Measurements from ENCODE around the gene BNC2.

The BNC2 gene

DNA sequence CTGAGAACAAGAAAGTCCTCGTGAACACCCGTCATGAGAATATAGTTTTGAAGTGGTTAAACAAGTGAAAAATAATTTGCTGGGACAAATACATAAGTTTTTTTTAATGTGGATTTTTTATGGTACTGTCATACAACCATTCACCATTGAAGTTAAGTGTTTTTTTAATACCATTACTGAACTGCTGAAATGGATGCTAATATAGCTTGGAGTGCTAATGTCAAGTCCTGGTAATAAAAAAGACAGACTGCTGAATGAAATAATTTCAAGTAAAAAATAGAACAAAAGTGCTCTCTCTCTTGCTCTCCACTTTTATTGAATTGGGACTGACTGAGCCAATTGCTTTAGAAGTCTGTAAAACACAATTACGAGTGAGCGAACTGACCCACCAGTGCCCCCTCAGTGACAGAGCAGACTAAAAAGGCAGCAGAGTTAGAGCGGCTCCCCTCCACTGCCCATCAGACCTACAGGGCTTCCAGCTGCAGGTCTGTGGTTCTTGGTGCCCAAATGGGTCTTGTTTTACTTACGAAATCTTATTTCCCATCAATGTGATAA lies 442.5 kb downstream of the BNC2 start:
- no peak overlapping the region for H3K4me3 ChIP-seq (ENCODE audit: low read depth, low read length)
- TF ChIP-seq, protein P1, sequence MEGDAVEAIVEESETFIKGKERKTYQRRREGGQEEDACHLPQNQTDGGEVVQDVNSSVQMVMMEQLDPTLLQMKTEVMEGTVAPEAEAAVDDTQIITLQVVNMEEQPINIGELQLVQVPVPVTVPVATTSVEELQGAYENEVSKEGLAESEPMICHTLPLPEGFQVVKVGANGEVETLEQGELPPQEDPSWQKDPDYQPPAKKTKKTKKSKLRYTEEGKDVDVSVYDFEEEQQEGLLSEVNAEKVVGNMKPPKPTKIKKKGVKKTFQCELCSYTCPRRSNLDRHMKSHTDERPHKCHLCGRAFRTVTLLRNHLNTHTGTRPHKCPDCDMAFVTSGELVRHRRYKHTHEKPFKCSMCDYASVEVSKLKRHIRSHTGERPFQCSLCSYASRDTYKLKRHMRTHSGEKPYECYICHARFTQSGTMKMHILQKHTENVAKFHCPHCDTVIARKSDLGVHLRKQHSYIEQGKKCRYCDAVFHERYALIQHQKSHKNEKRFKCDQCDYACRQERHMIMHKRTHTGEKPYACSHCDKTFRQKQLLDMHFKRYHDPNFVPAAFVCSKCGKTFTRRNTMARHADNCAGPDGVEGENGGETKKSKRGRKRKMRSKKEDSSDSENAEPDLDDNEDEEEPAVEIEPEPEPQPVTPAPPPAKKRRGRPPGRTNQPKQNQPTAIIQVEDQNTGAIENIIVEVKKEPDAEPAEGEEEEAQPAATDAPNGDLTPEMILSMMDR (IDR thresholded peaks at IDR 0.05; ENCODE audit: low read depth, low read length) = no peak

DNA sequence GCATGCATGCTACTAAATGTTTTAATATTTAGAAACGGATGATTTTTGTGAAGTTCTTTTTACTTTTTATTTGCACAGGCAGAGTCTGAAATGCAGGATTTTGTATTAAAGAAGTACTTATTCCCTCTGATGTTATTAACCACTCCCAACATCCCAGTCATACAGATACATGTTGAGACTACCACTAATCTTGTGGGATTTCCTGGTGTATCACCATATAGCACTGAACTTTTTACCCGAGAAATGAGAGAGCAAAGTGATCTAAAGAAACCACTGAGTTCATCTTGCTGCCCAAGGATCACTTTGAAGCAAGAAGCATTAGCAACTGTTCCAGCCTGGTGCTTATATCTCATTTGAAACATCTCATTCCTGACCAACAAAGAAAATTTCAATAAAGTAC lies 443.8 kb downstream of the BNC2 start:
- TF ChIP-seq, protein P1 (IDR thresholded peaks at IDR 0.05; ENCODE audit: low read depth, low read length) = no peak
- H3K4me3 ChIP-seq (ENCODE audit: low read depth, low read length) = no peak overlapping the region

DNA sequence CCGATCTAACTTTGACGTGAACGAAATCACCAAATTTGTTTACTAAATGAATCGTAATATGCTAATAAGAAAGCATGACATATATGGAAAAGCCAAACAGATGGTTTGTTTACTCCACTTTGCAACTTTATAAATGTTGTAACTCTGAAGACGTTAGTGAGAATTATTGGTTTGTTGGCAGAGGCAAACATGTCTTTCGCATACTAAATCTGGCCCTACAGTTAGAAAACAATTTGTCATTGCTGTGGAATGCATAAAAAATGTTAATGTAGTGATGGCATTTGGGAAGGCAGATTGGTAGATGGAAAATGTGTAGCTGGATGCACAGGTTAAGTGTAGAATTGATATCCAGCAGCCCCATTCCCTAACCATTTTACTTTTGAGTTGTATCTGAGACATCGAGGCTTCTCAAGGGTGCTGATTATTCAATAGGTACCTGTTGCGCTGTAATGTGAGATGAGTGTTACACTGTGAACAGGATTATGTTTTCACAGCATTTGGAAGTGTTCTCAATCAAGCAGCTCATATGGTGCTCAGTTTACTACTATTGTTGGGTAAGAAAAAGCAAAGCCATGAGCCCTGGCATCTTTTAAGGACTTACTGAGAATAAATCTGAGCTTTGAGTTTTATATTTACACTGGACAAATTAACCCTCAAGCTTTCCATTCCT lies 444.8 kb downstream of the BNC2 start:
- TF ChIP-seq, protein P1 (IDR thresholded peaks at IDR 0.05; ENCODE audit: low read depth, low read length) = no peak

DNA sequence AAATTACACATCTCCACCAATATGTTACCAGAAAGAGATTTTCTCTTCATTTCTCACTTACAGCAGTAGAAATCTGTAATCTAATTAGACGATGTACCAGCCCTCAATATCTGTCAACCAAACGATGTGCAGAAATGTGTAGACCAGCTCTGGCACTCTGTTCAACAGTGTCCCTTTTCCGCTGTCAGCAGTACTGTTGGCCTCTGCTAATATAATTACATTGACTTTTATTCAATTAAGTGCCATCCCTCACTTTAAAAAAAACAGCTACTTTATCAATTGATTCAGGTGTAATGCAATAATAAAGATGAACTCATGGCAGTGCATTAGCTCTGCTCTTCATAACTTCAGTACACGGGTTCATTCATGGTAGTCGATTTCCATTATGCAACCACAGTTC lies 448.4 kb downstream of the BNC2 start:
- TF ChIP-seq, protein P1 (IDR thresholded peaks at IDR 0.05; ENCODE audit: low read depth, low read length) = no peak
- no peak overlapping the region for H3K4me3 ChIP-seq (ENCODE audit: low read depth, low read length)

More for the DNA sequence above, 444.8 kb downstream of the BNC2 start:
- H3K4me3 ChIP-seq (ENCODE audit: low read depth, low read length) = no peak overlapping the region

DNA sequence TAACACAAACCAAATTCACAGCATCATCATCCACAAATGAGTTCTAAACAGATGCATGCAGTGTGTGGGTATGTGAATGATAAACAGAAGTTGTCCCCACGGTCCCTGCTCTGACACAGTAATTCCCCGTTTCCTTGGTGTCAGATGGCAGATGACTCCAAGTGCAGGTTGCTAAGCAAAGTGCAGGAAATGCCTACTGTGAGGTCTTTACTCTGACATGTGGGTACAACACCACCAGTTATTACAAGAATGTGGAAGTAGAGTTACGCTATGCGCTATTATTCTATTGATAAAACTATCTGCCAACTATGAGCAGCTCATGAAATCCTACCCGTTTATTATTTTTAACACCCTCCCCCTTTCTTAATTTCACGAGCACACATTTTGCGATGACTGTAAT lies 448.9 kb downstream of the BNC2 start:
- no peak overlapping the region for H3K4me3 ChIP-seq (ENCODE audit: low read depth, low read length)
- TF ChIP-seq, protein P1 (IDR thresholded peaks at IDR 0.05; ENCODE audit: low read depth, low read length) = no peak

DNA sequence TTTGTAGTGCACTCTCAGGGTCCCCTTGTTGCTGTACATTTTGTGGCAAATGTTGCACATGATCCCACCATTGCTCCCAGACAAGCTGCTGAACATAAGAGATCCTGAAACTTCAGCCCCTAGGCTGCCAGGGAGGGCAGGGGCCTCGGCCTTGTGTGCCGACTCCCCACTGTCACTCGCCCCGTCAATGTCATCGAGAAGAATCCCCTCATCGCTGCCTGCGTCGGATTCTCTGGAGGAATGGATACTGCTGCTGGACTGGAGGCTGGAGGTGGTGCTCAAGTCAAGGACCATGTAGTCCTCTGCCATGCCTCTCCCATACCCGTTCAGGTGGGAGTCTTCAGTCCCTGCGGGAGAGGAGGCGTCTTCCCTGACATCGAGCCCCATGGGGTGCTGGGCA lies 451.3 kb downstream of the BNC2 start:
- H3K4me3 ChIP-seq (ENCODE audit: low read depth, low read length) = no peak overlapping the region
- TF ChIP-seq, protein P1 (IDR thresholded peaks at IDR 0.05; ENCODE audit: low read depth, low read length) = no peak

DNA sequence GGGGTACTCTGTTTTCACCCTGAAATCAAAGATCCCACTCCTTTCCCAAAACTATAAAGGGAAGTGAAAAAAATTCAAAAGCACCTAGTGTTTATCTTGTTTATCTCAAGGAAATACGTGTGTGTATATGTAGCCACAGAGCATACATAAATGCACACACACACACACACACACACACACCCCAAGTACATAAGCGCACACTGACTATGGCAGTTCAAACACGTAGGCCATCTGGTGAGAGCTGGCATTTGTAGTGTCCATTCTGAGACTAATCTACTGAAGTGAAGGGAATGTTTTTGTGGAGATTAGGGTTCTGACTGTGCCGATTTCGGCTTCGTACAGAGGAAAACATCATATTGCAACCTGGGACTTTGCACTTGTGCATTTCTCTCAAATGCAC lies 451.7 kb downstream of the BNC2 start:
- TF ChIP-seq, protein P1 (IDR thresholded peaks at IDR 0.05; ENCODE audit: low read depth, low read length) = no peak
- H3K4me3 ChIP-seq (ENCODE audit: low read depth, low read length) = no peak overlapping the region
